Kidney epithelial cell (primary cell): ENCODE data around the gene BABAM1. TPM values are rescaled to one million over a fixed set of nuclear protein-coding genes. Genes with fewer than 3 reads are reported as not detected.
"Not testable (repeated sequence)": the region's sequence is repeated elsewhere in the genome, so short reads cannot be mapped to it uniquely, and the experiment has no call there.

Source experiments
- DNase-seq: peaks from one replicate; pipeline ENCODE4 v3.0.0-alpha.2; 2010; ENCODE audit warnings: low read depth
- H3K27me3 ChIP-seq: 2 replicates; pipeline ENCODE4 v1.6.0; 2011; ENCODE audit warnings: low read length; ENCODE audit not compliant: control insufficient read depth, insufficient read depth
- H3K36me3 ChIP-seq: 2 replicates; pipeline ENCODE4 v1.5.1; 2011; ENCODE audit warnings: low read length; ENCODE audit not compliant: control insufficient read depth, insufficient read depth
- H3K4me3 ChIP-seq: 2 replicates; pipeline ENCODE4 v1.5.1; 2011; ENCODE audit warnings: low read depth, mild to moderate bottlenecking, control low read depth, low read length
- CTCF ChIP-seq: IDR thresholded peaks from 2 replicates; pipeline ENCODE4 v1.5.1; 2011; ENCODE audit warnings: mild to moderate bottlenecking, moderate library complexity, low read length, control low read depth, inconsistent platforms; ENCODE audit not compliant: insufficient read depth, poor library complexity, severe bottlenecking
- total RNA-seq: library from RNA; depleted of rRNA; stranded (reverse); fragments of >200 nt; gene quantifications from 2 replicates; pipeline ENCODE4 v1.2.3, GENCODE V29; 2015

BABAM1 gene
- total RNA-seq, 1 donor from 2014 or later: 101 TPM

DNA sequence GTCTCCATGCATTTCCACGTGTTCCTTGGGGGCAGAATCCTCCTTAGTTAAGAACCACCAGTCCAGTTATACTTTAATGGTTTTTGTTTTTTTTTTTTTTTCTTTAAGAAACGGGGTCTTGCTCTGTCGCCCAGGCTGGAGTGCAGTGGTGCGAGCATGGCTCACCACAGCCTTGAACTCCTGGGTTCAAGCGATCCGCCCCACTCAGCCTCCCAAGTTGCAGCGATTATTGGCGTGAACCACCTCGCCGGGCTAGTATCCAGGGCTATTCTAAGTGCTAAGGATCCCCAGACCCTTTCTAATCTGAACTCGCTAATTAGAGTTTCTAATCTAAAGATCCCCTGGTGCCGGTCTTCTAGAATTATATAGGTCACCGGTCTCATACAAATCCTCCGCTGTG, 26.4 kb downstream of the BABAM1 start:
- Histone ChIP-seq H3K27me3 (no peaks in the 10 kb centered on the region), H3K36me3 (no peaks in the 10 kb centered on the region), H3K4me3 (no peak overlapping the region)
- no peak for DNase-seq
- TF ChIP-seq CTCF: no peak

- Histone ChIP-seq H3K4me3 (no peak overlapping the region), H3K27me3 (no peaks in the 10 kb centered on the region), H3K36me3 (peaks cover 2% of the 10 kb centered on the region)
- TF ChIP-seq CTCF: no peak
- DNase-seq: no peak
Observed at GRCh38 chr19:17294051-17294891, 27.0 kb downstream of the BABAM1 start.

- not testable (repeated sequence) for H3K27me3 ChIP-seq, DNase-seq, H3K4me3 ChIP-seq, H3K36me3 ChIP-seq
Observed at GRCh38 chr19:17295551-17295950, 28.3 kb downstream of the BABAM1 start.

DNA sequence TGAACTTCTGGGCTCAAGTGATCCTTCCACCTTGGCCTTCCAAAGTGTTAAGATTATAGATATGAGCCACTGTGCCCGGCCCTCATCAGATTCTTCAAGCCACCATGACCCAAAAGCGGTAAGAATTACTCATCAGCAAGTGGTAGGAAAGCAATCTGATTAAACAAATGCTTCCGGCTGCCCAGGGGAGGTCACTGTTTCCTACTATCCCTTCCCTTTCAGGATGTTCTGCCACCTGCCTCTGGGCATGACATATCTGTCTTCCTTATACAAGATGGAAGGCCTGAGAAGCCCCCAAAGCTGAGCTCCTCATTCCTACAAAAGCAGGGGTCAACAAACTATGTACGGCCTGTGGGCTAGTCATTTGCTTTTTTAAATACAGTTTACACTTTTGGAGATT, 29.0 kb downstream of the BABAM1 start:
- Histone ChIP-seq H3K4me3 (no peak overlapping the region), H3K36me3 (peaks cover 2% of the 10 kb centered on the region), H3K27me3 (no peaks in the 10 kb centered on the region)
- TF ChIP-seq CTCF: peak; percentile 25
- DNase-seq: no peak

- no peak for TF ChIP-seq CTCF
- no peak for DNase-seq
- H3K27me3 ChIP-seq: no peaks in the 10 kb centered on the region
- peaks cover 3% of the 10 kb centered on the region for H3K36me3 ChIP-seq
- no peak overlapping the region for H3K4me3 ChIP-seq
Observed at GRCh38 chr19:17296976-17297375, 29.7 kb downstream of the BABAM1 start.

DNA sequence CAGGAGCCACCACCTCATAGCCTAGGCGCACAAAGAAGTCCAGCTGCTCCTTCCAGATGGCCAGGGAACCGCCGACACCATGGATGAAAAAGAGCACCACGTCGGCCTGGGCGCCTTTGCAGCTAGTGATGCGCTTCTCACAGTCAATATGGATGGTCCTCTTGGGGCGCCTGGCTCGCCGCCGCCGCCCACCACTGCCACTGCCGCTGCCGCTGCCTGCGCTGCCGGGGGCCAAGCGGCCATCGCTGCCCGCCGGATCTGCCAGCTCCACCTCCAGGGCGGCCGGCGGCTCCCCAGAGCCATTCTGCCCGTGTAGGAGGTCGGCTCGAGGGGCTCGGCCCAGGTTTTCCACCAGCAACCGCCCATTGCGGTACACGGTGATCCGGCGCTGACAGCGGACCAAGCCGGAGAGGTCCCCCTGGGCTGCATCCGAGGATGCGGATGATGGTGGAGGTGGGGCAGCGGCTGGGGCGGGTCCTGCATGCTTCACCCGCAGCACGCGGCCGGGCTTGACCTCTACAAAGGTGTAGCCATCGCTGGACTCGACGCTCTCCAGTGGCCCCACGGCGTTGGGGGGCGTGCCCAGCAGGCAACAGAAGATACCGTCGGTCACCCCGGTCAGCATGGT, 33.9 kb downstream of the BABAM1 start:
- Histone ChIP-seq H3K36me3 (peaks cover 3% of the 10 kb centered on the region), H3K27me3 (no peaks in the 10 kb centered on the region), H3K4me3 (no peak overlapping the region)
- no peak for DNase-seq
- TF ChIP-seq CTCF: no peak
